Measurements from ENCODE around the gene KRTAP10-11. TPM values are rescaled to one million over a fixed set of nuclear protein-coding genes. Genes with fewer than 3 reads are reported as not detected.
"Not testable (repeated sequence)": the region's sequence is repeated elsewhere in the genome, so short reads cannot be mapped to it uniquely, and the experiment has no call there.

KRTAP10-11 gene
- total and polyA plus RNA-seq, 2 donors (not counting 1 experiment from before 2014, with no cell fraction given) = not detected

DNA sequence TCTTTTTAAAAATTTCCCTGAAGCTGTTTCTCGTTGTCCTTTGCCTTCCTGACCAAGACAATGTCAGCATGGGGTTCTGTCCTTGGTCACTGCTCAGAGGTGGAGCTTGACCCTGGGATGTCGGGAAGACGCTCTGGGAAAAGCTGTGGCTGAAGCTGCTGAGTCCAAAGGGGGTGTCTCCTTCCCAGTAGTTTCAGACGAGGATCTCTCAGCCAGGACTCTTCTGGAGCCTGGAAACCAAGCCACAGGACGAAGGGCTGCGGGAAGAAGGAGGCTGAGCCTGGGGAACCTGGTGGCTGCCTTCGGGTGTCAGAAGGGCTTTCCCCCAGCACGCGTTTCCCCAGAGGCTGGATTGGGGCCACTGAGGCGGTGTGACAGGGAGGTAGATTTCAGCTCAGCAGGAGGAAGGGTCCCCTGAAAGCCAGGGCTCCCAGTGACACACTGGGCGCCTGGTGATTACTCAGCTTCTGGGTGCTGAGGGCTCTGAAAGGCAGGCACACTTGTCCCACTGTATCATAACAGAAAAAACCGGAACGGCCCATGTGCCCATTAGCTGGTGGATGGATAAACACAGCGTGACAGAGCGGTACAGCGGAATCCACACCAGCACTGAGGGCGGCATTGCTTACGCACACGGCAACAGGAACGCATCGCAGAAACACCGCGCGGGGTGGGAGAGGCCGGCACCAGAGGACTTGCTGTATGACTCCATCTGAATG is 40.8 kb downstream of the KRTAP10-11 start:
- Histone ChIP-seq H3K79me2 (ENCODE audit: control insufficient read depth, insufficient read depth, low read length) (no peaks in the 10 kb centered on the region), H3K27ac (ENCODE audit: insufficient read depth, low read length) (no peak overlapping the region), H3K4me1 (ENCODE audit: control insufficient read depth, extremely low read depth, insufficient read depth, low read length) (no peaks in the 10 kb centered on the region), H3K9ac (ENCODE audit: insufficient read depth, low read length) (no peak overlapping the region), H4K20me1 (ENCODE audit: control insufficient read depth, extremely low read depth, insufficient read depth, low read length) (no peaks in the 10 kb centered on the region), H3K4me3 (replicated peaks in 1 of 4; ENCODE audit: control extremely low read depth in 1 of 4, insufficient read depth in 1 of 4, low read depth in 3 of 4, low read length in 4 of 4) (no peak overlapping the region), H3K9me3 (ENCODE audit: control insufficient read depth, insufficient read depth, low read depth, low read length) (no peaks in the 10 kb centered on the region), H3K27me3 (ENCODE audit: control insufficient read depth, insufficient read depth, low read length) (peaks cover 4% of the 10 kb centered on the region), H2AFZ (ENCODE audit: low read length) (no peak overlapping the region), H3K36me3 (ENCODE audit: control insufficient read depth, insufficient read depth, low read length) (no peaks in the 10 kb centered on the region), H3K4me2 (ENCODE audit: extremely low read depth, insufficient read depth, low read length) (no peak overlapping the region)
- TF ChIP-seq EZH2 (IDR thresholded peaks at IDR 0.05; ENCODE audit: low read length, missing control alignments) = no peak
- TF ChIP-seq, protein P1, sequence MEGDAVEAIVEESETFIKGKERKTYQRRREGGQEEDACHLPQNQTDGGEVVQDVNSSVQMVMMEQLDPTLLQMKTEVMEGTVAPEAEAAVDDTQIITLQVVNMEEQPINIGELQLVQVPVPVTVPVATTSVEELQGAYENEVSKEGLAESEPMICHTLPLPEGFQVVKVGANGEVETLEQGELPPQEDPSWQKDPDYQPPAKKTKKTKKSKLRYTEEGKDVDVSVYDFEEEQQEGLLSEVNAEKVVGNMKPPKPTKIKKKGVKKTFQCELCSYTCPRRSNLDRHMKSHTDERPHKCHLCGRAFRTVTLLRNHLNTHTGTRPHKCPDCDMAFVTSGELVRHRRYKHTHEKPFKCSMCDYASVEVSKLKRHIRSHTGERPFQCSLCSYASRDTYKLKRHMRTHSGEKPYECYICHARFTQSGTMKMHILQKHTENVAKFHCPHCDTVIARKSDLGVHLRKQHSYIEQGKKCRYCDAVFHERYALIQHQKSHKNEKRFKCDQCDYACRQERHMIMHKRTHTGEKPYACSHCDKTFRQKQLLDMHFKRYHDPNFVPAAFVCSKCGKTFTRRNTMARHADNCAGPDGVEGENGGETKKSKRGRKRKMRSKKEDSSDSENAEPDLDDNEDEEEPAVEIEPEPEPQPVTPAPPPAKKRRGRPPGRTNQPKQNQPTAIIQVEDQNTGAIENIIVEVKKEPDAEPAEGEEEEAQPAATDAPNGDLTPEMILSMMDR (conservative IDR thresholded peaks at IDR 0.05 in 1 of 2, IDR thresholded peaks at IDR 0.05 in 1 of 2; ENCODE audit: low read depth in 1 of 2, low read length in 2 of 2) = no peak
- DNase-seq (ENCODE audit: low read depth in 2 of 2) = no peak

DNA sequence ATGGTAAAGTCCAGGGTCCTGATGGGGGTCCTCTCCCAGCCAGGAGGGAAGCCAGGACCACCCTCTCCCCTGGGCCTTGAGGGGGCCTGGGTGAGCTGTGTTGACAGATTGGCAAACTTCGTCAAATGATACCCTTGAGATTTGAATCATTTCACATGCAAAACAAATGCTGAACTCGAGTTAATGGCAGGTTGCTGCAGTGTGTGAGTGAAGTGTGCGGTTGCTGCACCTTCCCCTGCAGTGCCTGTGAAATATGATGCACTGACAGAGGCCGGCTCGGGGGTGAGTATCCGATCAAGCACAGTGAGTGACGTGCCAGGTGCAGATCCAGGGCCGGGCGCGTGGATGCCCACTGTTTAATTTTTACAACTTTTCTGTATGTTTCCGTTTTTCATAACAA is 41.5 kb downstream of the KRTAP10-11 start:
- no peaks in the 10 kb centered on the region for H3K4me1 ChIP-seq (ENCODE audit: control insufficient read depth, extremely low read depth, insufficient read depth, low read length)
- no peak overlapping the region for H3K9ac ChIP-seq (ENCODE audit: insufficient read depth, low read length)
- peaks cover 4% of the 10 kb centered on the region for H3K27me3 ChIP-seq (ENCODE audit: control insufficient read depth, insufficient read depth, low read length)
- H3K9me3 ChIP-seq (ENCODE audit: control insufficient read depth, insufficient read depth, low read depth, low read length) = no peaks in the 10 kb centered on the region
- H2AFZ ChIP-seq (ENCODE audit: low read length) = no peak overlapping the region
- H3K79me2 ChIP-seq (ENCODE audit: control insufficient read depth, insufficient read depth, low read length) = no peaks in the 10 kb centered on the region
- H3K4me3 ChIP-seq (replicated peaks in 1 of 4; ENCODE audit: control extremely low read depth in 1 of 4, insufficient read depth in 1 of 4, low read depth in 3 of 4, low read length in 4 of 4) = no peak overlapping the region
- DNase-seq (ENCODE audit: low read depth in 2 of 2) = no peak
- no peak overlapping the region for H3K4me2 ChIP-seq (ENCODE audit: extremely low read depth, insufficient read depth, low read length)
- TF ChIP-seq, protein P1 (conservative IDR thresholded peaks at IDR 0.05 in 1 of 2, IDR thresholded peaks at IDR 0.05 in 1 of 2; ENCODE audit: low read depth in 1 of 2, low read length in 2 of 2) = no peak
- no peak for TF ChIP-seq EZH2 (IDR thresholded peaks at IDR 0.05; ENCODE audit: low read length, missing control alignments)
- H4K20me1 ChIP-seq (ENCODE audit: control insufficient read depth, extremely low read depth, insufficient read depth, low read length) = no peaks in the 10 kb centered on the region
- H3K36me3 ChIP-seq (ENCODE audit: control insufficient read depth, insufficient read depth, low read length) = no peaks in the 10 kb centered on the region
- no peak overlapping the region for H3K27ac ChIP-seq (ENCODE audit: insufficient read depth, low read length)

DNA sequence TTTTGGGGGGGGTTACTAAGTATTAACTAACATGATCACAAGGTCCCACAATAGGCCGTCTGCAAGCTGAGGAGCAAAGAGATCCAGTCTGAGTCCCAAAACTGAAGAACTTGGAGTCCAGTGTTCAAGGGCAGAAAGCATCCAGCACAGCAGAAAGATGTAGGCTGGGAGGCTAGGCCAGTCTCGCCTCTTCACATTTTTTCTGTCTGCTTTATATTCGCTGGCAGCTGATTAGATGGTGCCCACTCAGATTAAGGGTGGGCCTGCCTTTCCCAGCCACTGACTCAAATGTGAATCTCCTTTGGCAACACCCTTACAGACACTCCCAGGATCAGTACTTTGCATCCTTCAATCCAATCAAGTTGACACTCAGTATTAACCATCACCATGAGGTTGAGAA is 43.5 kb downstream of the KRTAP10-11 start:
- not testable (repeated sequence) for H3K4me1 ChIP-seq (ENCODE audit: control insufficient read depth, extremely low read depth, insufficient read depth, low read length); H3K36me3 ChIP-seq (ENCODE audit: control insufficient read depth, insufficient read depth, low read length); DNase-seq (ENCODE audit: low read depth in 2 of 2); H3K4me3 ChIP-seq (replicated peaks in 1 of 4; ENCODE audit: control extremely low read depth in 1 of 4, insufficient read depth in 1 of 4, low read depth in 3 of 4, low read length in 4 of 4); H3K79me2 ChIP-seq (ENCODE audit: control insufficient read depth, insufficient read depth, low read length); H3K9me3 ChIP-seq (ENCODE audit: control insufficient read depth, insufficient read depth, low read depth, low read length); H3K4me2 ChIP-seq (ENCODE audit: extremely low read depth, insufficient read depth, low read length); H2AFZ ChIP-seq (ENCODE audit: low read length); H3K9ac ChIP-seq (ENCODE audit: insufficient read depth, low read length); H3K27ac ChIP-seq (ENCODE audit: insufficient read depth, low read length); H3K27me3 ChIP-seq (ENCODE audit: control insufficient read depth, insufficient read depth, low read length); H4K20me1 ChIP-seq (ENCODE audit: control insufficient read depth, extremely low read depth, insufficient read depth, low read length)

Data from fibroblast of lung (primary cell).